GM19395 (cell line): ENCODE data around the gene C11orf68.

ENCODE experiments used
- ATAC-seq: cut with Tn5 transposase; IDR thresholded peaks from one replicate; pipeline ENCODE4 v1.9.1; 2021; ENCODE audit warnings: mild to moderate bottlenecking, moderate library complexity; ENCODE audit not compliant: unreplicated experiment

Gene C11orf68

GRCh38 chr11:65944767-65945166 is 25.9 kb upstream of the C11orf68 start:
- ATAC-seq: no peak

- ATAC-seq: no peak
These were observed 25.3 kb upstream of the C11orf68 start for GRCh38 chr11:65944191-65944590.

- ATAC-seq: no peak
These were observed 23.7 kb upstream of the C11orf68 start for GRCh38 chr11:65942531-65942930.

- ATAC-seq: no peak
These were observed 23.0 kb upstream of the C11orf68 start for GRCh38 chr11:65941720-65942310.

GRCh38 chr11:65937766-65938165 is 18.9 kb upstream of the C11orf68 start:
- no peak for ATAC-seq

- ATAC-seq: no peak
These were observed 15.2 kb upstream of the C11orf68 start for GRCh38 chr11:65934014-65934413.

GRCh38 chr11:65932558-65932919 is 13.7 kb upstream of the C11orf68 start:
- ATAC-seq: no peak

GRCh38 chr11:65931773-65932557 is 13.1 kb upstream of the C11orf68 start:
- no peak for ATAC-seq

GRCh38 chr11:65928667-65929066 is 9.8 kb upstream of the C11orf68 start:
- no peak for ATAC-seq

GRCh38 chr11:65927904-65928397 is 9.1 kb upstream of the C11orf68 start:
- no peak for ATAC-seq

GRCh38 chr11:65925397-65925796 is 6.5 kb upstream of the C11orf68 start:
- ATAC-seq: no peak

GRCh38 chr11:65922565-65922964 is 3.7 kb upstream of the C11orf68 start:
- no peak for ATAC-seq

- no peak for ATAC-seq
These were observed 3.0 kb upstream of the C11orf68 start for GRCh38 chr11:65921876-65922275.

GRCh38 chr11:65921033-65921555 is 2.2 kb upstream of the C11orf68 start:
- no peak for ATAC-seq

- no peak for ATAC-seq
These were observed 1.5 kb upstream of the C11orf68 start for GRCh38 chr11:65920372-65920802.

- ATAC-seq: peak; percentile 39
These were observed 910 bp upstream of the C11orf68 start for GRCh38 chr11:65919573-65920371.

GRCh38 chr11:65919141-65919572 is 295 bp upstream of the C11orf68 start, which contains the start of gene DRAP1:
DRAP1 (plus strand) TSS chr11:65919426; CDS start chr11:65919502, 76 bp downstream.
- peak; percentile 82 for ATAC-seq

GRCh38 chr11:65917434-65918210 is 1.2 kb downstream of the C11orf68 start:
- no peak for ATAC-seq

GRCh38 chr11:65917077-65917433 is 1.8 kb downstream of the C11orf68 start:
- ATAC-seq: no peak

GRCh38 chr11:65916391-65916790 is 2.5 kb downstream of the C11orf68 start:
- ATAC-seq: no peak
